Measurements from ENCODE around the gene SFTA2.

Gene SFTA2

DNA sequence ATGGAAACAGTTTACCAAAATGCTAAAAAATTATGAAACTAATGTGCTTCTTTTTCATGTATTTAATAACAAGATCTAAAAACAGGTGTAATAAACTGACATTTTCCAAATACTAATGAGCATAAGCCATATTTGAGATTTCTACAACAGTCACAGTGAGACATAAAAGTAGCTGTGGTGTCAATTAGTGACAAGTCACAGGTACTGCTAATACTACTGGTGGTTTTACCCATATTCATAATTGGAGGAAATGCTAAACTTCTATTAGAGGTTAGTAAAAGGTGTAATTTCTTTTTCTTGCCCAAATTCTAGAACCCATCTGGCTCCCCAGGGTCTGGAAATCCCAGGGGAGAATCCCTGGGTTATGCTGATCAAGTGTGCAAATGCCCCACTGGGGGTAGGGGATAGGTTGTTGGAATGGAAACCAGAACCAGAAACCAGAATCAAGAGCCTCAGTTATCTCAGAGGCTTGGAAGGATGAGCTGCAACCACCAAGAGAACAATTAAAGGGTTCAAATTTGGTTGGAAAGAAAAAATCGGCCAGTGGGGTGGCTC is 31.0 kb downstream of the SFTA2 start:
- no peak overlapping the region for H2AFZ ChIP-seq (ENCODE audit: low read depth, low read length)
- no peak overlapping the region for H3K4me3 ChIP-seq (ENCODE audit: low read length)
- no peaks in the 10 kb centered on the region for H3K27me3 ChIP-seq (ENCODE audit: insufficient read depth, low read length)
- H3K9me3 ChIP-seq (ENCODE audit: low read length), result no peaks in the 10 kb centered on the region
- peaks cover 43% of the 10 kb centered on the region for H3K36me3 ChIP-seq (ENCODE audit: insufficient read depth, low read length)
- H3K4me1 ChIP-seq (ENCODE audit: insufficient read depth, low read length), result no peaks in the 10 kb centered on the region

DNA sequence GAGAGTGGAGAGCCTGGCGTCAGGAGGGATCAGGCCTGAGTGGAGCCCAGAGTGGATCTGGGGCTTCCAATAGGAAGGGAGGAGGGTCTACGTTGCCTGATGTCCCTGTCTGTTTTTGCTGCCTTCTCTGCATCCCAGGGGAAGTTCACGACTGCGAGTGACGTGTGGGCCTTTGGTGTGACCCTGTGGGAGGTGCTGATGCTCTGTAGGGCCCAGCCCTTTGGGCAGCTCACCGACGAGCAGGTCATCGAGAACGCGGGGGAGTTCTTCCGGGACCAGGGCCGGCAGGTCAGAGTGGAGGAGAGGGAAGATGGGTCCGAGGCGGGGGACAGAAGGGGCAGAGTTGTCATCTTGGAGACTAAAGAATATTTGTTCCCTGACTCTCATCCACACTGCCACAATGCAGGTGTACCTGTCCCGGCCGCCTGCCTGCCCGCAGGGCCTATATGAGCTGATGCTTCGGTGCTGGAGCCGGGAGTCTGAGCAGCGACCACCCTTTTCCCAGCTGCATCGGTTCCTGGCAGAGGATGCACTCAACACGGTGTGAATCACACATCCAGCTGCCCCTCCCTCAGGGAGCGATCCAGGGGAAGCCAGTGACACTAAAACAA is 33.1 kb downstream of the SFTA2 start:
- Histone ChIP-seq H3K27me3 (ENCODE audit: insufficient read depth, low read length) (no peaks in the 10 kb centered on the region), H3K36me3 (ENCODE audit: insufficient read depth, low read length) (peaks cover 63% of the 10 kb centered on the region), H2AFZ (ENCODE audit: low read depth, low read length) (no peak overlapping the region), H3K9me3 (ENCODE audit: low read length) (no peaks in the 10 kb centered on the region), H3K4me3 (ENCODE audit: low read length) (no peak overlapping the region), H3K4me1 (ENCODE audit: insufficient read depth, low read length) (no peaks in the 10 kb centered on the region)

DNA sequence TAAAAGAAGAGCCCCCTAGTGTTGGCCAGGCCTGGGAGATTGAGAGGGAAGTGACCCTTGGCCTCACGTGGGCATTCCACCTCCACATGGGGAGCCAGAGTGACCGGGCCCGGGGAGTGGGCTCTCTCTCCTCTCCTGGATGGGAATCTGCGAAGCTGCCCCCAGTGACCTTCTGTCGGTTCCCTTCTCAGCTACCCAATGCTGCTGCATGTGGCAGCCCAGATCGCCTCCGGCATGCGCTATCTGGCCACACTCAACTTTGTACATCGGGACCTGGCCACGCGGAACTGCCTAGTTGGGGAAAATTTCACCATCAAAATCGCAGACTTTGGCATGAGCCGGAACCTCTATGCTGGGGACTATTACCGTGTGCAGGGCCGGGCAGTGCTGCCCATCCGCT is 34.1 kb downstream of the SFTA2 start:
- no peak overlapping the region for H3K4me3 ChIP-seq (ENCODE audit: low read length)
- H2AFZ ChIP-seq (ENCODE audit: low read depth, low read length), result no peak overlapping the region
- no peaks in the 10 kb centered on the region for H3K27me3 ChIP-seq (ENCODE audit: insufficient read depth, low read length)
- H3K4me1 ChIP-seq (ENCODE audit: insufficient read depth, low read length), result no peaks in the 10 kb centered on the region
- no peaks in the 10 kb centered on the region for H3K9me3 ChIP-seq (ENCODE audit: low read length)
- peaks cover 73% of the 10 kb centered on the region for H3K36me3 ChIP-seq (ENCODE audit: insufficient read depth, low read length)

DNA sequence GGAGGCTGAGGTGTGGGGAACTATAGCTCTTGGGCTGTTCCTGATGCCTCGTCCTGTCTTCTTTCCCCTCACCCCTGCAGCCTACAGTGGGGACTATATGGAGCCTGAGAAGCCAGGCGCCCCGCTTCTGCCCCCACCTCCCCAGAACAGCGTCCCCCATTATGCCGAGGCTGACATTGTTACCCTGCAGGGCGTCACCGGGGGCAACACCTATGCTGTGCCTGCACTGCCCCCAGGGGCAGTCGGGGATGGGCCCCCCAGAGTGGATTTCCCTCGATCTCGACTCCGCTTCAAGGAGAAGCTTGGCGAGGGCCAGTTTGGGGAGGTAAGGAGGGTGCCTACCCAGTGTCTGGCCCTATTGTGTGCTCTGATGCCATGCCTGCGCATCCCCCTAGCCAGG is 35.4 kb downstream of the SFTA2 start:
- no peaks in the 10 kb centered on the region for H3K4me1 ChIP-seq (ENCODE audit: insufficient read depth, low read length)
- H3K4me3 ChIP-seq (ENCODE audit: low read length), result no peak overlapping the region
- no peaks in the 10 kb centered on the region for H3K27me3 ChIP-seq (ENCODE audit: insufficient read depth, low read length)
- peaks cover 86% of the 10 kb centered on the region for H3K36me3 ChIP-seq (ENCODE audit: insufficient read depth, low read length)
- no peaks in the 10 kb centered on the region for H3K9me3 ChIP-seq (ENCODE audit: low read length)
- no peak overlapping the region for H2AFZ ChIP-seq (ENCODE audit: low read depth, low read length)

DNA sequence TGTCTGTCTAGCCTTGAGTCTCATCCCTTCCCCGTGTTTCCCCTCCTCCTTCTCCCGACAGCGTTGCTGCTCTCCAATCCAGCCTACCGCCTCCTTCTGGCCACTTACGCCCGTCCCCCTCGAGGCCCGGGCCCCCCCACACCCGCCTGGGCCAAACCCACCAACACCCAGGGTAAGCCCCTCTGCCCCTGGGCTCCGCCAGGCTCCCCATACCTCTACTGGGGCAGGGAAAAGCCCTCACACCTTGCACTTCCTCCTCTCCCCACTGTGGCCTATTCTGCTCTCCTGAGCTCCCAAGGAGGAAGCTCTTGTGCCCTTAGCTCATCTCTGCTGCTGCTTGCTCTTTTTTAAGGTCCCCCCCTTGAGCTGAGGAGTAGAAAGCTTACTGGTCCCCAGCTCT is 36.6 kb downstream of the SFTA2 start:
- Histone ChIP-seq H3K36me3 (ENCODE audit: insufficient read depth, low read length) (peaks cover 98% of the 10 kb centered on the region), H3K9me3 (ENCODE audit: low read length) (no peaks in the 10 kb centered on the region), H3K4me3 (ENCODE audit: low read length) (no peak overlapping the region), H3K4me1 (ENCODE audit: insufficient read depth, low read length) (no peaks in the 10 kb centered on the region), H2AFZ (ENCODE audit: low read depth, low read length) (no peak overlapping the region), H3K27me3 (ENCODE audit: insufficient read depth, low read length) (no peaks in the 10 kb centered on the region)

DNA sequence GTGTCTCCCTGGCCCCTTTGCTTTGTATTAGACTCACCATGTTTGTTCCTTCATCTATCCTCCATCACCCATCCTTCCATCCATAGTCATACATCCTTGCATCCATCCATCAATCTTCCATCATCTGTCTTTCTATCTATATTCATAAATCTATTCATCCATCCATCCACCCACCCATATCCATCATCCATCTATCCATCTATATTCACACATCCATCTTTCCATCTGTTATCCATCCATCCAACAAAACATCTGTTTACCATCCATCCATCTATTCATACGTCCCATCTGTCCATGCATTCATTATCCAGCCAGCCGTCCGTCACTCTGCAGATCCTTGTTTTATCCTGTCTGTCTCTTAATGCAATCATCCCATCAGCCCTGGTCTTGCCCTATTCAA is 37.0 kb downstream of the SFTA2 start:
- Histone ChIP-seq H3K27me3 (ENCODE audit: insufficient read depth, low read length) (no peaks in the 10 kb centered on the region), H3K4me1 (ENCODE audit: insufficient read depth, low read length) (no peaks in the 10 kb centered on the region), H3K36me3 (ENCODE audit: insufficient read depth, low read length) (peaks cover 98% of the 10 kb centered on the region), H3K9me3 (ENCODE audit: low read length) (no peaks in the 10 kb centered on the region), H3K4me3 (ENCODE audit: low read length) (no peak overlapping the region), H2AFZ (ENCODE audit: low read depth, low read length) (no peak overlapping the region)

DNA sequence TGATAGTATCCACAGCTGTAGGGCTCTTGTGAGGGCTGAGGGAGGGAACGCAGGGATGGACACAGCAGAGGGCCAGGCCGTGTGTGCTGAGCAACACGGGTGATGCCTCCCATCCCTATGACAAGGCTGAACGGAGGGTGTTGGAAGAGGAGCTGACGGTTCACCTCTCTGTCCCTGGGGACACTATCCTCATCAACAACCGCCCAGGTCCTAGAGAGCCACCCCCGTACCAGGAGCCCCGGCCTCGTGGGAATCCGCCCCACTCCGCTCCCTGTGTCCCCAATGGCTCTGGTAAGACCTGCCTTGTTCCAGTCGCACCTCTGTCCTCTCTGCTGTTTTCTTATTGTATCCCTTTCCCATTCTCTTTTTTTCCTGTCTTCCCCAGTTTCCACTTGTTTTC is 37.6 kb downstream of the SFTA2 start:
- Histone ChIP-seq H2AFZ (ENCODE audit: low read depth, low read length) (no peak overlapping the region), H3K4me3 (ENCODE audit: low read length) (no peak overlapping the region), H3K27me3 (ENCODE audit: insufficient read depth, low read length) (no peaks in the 10 kb centered on the region)

DNA sequence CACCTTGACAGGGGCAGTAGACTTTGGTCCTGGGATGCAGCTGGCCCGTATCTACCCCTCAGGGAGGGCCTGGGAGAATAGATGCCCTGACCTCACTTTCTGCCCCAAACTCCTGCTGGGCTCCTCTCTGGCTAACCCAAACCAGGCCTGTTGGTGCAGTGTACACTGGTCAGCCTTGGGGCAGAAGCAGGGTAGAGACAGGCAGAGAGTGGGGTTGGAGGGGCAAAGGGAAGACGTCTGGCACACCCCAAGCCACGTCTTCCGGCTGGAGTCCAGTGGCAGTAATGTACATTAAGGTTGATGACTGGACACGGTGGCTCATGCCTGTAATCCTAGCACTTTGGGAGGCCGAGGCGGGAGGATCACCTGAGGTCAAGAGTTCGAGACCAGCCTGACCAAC is 38.3 kb downstream of the SFTA2 start:
- Histone ChIP-seq H3K4me1 (ENCODE audit: insufficient read depth, low read length) (no peaks in the 10 kb centered on the region), H3K4me3 (ENCODE audit: low read length) (no peak overlapping the region), H3K9me3 (ENCODE audit: low read length) (no peaks in the 10 kb centered on the region), H3K36me3 (ENCODE audit: insufficient read depth, low read length) (peaks cover 98% of the 10 kb centered on the region), H3K27me3 (ENCODE audit: insufficient read depth, low read length) (no peaks in the 10 kb centered on the region), H2AFZ (ENCODE audit: low read depth, low read length) (no peak overlapping the region)

More for the DNA sequence above, 37.6 kb downstream of the SFTA2 start:
- H3K9me3 ChIP-seq (ENCODE audit: low read length), result no peaks in the 10 kb centered on the region
- H3K4me1 ChIP-seq (ENCODE audit: insufficient read depth, low read length), result no peaks in the 10 kb centered on the region
- peaks cover 98% of the 10 kb centered on the region for H3K36me3 ChIP-seq (ENCODE audit: insufficient read depth, low read length)

DNA sequence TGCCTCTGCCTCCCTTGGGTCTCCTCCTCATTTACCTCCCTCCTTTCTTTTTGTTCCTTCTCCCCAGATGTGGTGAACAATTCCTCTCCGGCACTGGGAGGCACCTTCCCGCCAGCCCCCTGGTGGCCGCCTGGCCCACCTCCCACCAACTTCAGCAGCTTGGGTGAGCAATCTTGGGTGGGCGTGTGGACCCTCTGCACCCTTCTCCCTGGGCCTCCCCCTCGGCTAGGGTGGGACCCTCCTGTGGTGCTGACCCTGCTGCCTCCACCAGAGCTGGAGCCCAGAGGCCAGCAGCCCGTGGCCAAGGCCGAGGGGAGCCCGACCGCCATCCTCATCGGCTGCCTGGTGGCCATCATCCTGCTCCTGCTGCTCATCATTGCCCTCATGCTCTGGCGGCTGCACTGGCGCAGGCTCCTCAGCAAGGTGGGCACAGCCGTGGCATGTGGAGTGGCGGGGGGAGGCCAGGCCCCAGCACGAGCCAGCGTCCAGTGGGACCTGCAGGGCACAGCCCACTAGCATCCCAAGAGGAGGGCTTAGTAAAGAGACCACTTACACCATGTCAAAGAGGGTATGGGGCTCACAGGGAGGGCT is 38.9 kb downstream of the SFTA2 start:
- Histone ChIP-seq H3K36me3 (ENCODE audit: insufficient read depth, low read length) (peaks cover 98% of the 10 kb centered on the region), H3K4me3 (ENCODE audit: low read length) (no peak overlapping the region), H3K4me1 (ENCODE audit: insufficient read depth, low read length) (no peaks in the 10 kb centered on the region), H2AFZ (ENCODE audit: low read depth, low read length) (no peak overlapping the region), H3K27me3 (ENCODE audit: insufficient read depth, low read length) (no peaks in the 10 kb centered on the region), H3K9me3 (ENCODE audit: low read length) (no peaks in the 10 kb centered on the region)

DNA sequence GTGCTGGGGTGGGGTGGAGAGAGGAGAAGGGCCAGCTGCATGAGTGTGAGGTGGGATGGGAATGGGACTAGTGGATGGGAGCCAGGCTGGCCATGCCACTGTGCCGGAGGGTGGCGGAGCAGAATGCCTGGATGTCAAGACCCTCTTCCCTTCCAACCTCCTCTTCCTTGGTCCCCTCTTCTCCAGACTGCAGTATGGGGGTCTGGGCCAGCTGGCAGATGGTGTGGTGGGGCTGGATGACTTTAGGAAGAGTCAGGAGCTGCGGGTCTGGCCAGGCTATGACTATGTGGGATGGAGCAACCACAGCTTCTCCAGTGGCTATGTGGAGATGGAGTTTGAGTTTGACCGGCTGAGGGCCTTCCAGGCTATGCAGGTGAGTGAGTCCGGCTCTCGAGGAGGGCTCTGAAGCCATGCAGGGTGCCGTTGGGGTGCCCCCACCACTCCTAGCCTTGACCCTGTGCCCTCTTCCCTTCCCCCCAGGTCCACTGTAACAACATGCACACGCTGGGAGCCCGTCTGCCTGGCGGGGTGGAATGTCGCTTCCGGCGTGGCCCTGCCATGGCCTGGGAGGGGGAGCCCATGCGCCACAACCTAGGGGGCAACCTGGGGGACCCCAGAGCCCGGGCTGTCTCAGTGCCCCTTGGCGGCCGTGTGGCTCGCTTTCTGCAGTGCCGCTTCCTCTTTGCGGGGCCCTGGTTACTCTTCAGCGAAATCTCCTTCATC is 40.0 kb downstream of the SFTA2 start:
- Histone ChIP-seq H3K4me1 (ENCODE audit: insufficient read depth, low read length) (peaks cover 6% of the 10 kb centered on the region), H3K9me3 (ENCODE audit: low read length) (no peaks in the 10 kb centered on the region), H3K27me3 (ENCODE audit: insufficient read depth, low read length) (no peaks in the 10 kb centered on the region), H3K4me3 (ENCODE audit: low read length) (no peak overlapping the region), H3K36me3 (ENCODE audit: insufficient read depth, low read length) (peaks cover 91% of the 10 kb centered on the region), H2AFZ (ENCODE audit: low read depth, low read length) (no peak overlapping the region)

DNA sequence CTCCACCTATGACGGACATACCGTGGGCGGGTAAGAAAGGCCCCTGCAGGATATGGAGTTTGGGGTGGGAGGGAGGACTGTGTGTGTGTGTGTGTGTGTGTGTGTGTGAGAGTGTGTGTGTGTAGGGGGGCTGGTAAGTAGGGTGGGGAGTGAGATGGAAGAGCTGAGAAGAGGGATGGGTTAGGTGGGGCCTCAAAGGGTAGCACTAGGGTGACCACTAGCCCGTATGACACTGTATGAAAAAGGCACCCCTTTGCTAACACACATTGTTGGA is 40.6 kb downstream of the SFTA2 start:
- peaks cover 85% of the 10 kb centered on the region for H3K36me3 ChIP-seq (ENCODE audit: insufficient read depth, low read length)
- H3K4me3 ChIP-seq (ENCODE audit: low read length), result no peak overlapping the region
- peaks cover 12% of the 10 kb centered on the region for H3K4me1 ChIP-seq (ENCODE audit: insufficient read depth, low read length)
- no peak overlapping the region for H2AFZ ChIP-seq (ENCODE audit: low read depth, low read length)
- H3K27me3 ChIP-seq (ENCODE audit: insufficient read depth, low read length), result no peaks in the 10 kb centered on the region
- no peaks in the 10 kb centered on the region for H3K9me3 ChIP-seq (ENCODE audit: low read length)

DNA sequence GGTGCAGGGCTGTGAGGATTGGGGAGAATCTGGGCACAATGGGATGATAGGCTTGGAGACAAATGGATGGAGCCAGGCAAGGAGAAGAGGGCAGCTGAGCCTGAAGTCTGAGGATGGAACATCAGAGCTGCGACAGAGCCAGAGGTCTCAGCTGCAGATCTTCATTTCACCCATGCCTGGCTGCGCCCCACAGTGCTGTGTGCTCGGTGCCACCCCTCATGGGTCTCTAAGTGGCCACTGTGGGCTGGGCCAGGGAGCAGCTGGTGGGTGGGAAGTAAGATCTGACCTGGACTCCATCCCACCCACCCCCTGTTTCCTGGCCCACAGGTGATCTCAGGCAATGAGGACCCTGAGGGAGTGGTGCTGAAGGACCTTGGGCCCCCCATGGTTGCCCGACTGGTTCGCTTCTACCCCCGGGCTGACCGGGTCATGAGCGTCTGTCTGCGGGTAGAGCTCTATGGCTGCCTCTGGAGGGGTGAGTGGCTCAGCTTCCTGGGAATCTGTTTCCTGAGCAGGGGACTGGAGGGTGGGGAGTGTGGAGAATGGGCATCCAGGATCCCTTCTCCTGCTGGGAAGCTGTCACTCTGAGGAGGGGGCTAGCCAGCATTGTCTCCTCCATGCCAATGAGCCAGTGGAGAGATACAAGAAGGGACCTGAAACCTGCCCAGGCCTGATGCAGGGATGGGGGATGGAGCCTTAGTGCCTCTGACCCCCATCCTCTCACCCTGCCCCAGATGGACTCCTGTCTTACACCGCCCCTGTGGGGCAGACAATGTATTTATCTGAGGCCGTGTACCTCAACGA is 41.1 kb downstream of the SFTA2 start:
- H3K4me3 ChIP-seq (ENCODE audit: low read length), result no peak overlapping the region
- peaks cover 80% of the 10 kb centered on the region for H3K36me3 ChIP-seq (ENCODE audit: insufficient read depth, low read length)
- no peaks in the 10 kb centered on the region for H3K27me3 ChIP-seq (ENCODE audit: insufficient read depth, low read length)
- no peak overlapping the region for H2AFZ ChIP-seq (ENCODE audit: low read depth, low read length)
- H3K4me1 ChIP-seq (ENCODE audit: insufficient read depth, low read length), result peaks cover 17% of the 10 kb centered on the region
- no peaks in the 10 kb centered on the region for H3K9me3 ChIP-seq (ENCODE audit: low read length)

Data from neuron (in vitro differentiated cells).